HG02759 (cell line): ENCODE results near the gene ZRANB3.
"Not testable (repeated sequence)": the region's sequence is repeated elsewhere in the genome, so short reads cannot be mapped to it uniquely, and the experiment has no call there.

Experiments used
- ATAC-seq: cut with Tn5 transposase; IDR thresholded peaks from one replicate; pipeline ENCODE4 v1.9.1; 2021; ENCODE audit warnings: mild to moderate bottlenecking, moderate library complexity; ENCODE audit not compliant: unreplicated experiment

ZRANB3 gene

GRCh38 chr2:135530313-135531230 lies at the start of gene ZRANB3:
Gene ZRANB3 (minus strand): TSS chr2:135531218.
- ATAC-seq, result peak; percentile 72

GRCh38 chr2:135573620-135574019 lies 42.6 kb upstream of the ZRANB3 start:
- ATAC-seq, result no peak

GRCh38 chr2:135570884-135571283 lies 39.9 kb upstream of the ZRANB3 start:
- ATAC-seq, result no peak

DNA sequence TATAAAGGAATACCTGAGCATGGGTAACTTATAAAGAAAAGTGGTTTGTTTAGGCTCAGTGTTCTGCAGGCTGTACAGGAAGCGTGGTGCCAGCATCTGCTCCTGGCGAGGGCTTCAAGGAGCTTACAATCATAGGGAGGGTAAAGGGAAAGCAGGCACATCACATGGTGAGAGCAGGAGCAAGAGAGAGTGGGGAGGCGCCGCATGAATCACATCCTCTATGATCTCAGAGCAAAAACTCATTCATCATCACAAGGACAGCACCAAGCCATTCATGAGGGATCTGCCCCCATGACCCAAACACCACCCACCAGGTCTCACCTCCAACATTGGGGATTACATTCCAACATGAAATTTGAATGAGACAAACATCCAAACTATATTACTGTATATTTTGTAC lies 32.8 kb upstream of the ZRANB3 start:
- ATAC-seq, result no peak

- ATAC-seq, result no peak
Measured at GRCh38 chr2:135561925-135562324, 30.9 kb upstream of the ZRANB3 start.

DNA sequence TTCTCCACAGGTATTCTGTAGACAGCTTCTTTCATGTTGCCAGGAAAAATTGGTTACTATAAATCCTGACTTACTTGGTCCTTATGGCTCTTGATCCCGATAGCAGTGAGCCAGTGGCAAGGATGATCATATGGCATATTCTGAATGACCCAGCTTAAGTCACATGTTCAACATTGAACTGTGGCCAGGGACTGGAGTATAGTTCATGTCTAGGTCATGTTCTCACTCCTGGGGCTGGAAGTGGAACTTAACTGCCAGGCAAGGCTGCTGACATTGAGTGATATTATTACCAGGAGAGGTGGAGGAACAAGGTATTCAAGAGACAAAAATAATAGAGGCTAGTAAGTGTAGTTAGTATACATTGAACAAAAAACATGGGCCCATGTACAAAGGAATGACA lies 26.5 kb upstream of the ZRANB3 start:
- no peak for ATAC-seq

GRCh38 chr2:135555311-135555710 lies 24.3 kb upstream of the ZRANB3 start:
- no peak for ATAC-seq

DNA sequence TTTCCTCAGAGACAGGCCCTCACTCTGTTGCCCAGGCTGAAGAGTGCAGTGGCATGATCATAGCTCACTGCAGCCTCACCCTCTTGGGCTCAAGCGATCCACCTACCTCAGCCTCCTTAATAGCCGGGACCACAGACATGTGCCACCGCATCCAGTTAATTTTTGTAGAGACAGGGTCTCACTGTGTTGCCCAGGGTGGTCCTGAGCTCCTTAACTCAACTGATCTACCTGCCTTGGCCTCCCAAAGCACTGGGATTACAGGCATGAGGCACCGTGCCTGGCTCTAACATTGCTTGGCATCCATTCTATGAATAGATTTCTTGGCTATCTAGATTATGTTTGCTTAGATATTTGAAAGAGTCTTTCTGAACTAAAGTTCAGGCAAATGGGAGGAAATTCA lies 21.9 kb upstream of the ZRANB3 start:
- no peak for ATAC-seq

DNA sequence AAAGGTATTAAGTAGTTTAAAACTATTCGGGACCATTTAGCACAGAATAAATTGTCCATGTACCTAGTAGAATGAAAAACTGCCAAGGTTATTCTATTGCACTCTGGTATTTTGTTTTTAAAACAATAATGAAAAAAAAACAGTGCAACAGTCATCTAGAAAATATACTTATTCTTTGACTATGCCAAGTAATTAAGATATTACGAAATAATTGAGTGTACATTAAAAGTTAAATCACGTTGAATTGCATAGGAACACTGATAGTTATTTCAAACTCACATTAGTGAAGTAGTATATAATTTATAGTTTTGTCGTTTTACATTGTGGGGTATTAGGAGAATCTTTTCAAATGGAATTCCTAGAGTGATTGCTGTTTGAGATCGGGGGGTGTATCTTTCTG lies 20.3 kb upstream of the ZRANB3 start:
- ATAC-seq, result no peak

DNA sequence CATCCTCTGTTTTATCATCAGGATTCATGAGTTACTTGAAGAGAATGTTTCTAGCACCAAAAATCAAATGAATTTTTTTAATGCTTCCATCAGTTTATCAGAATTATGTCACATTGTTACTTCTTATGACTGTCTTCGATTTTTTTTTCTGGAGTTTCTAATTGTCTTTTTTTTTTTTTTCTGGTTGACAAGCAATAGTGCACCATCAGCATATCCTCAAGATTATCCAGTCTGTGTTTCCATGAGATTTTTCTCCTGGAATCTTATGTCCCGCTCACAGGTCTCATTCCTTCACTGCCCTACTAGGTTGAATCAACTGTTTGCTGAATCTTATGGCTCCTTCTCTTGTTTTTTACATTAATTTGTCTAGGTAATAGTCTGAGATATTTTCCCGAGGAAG lies 16.3 kb upstream of the ZRANB3 start:
- no peak for ATAC-seq

DNA sequence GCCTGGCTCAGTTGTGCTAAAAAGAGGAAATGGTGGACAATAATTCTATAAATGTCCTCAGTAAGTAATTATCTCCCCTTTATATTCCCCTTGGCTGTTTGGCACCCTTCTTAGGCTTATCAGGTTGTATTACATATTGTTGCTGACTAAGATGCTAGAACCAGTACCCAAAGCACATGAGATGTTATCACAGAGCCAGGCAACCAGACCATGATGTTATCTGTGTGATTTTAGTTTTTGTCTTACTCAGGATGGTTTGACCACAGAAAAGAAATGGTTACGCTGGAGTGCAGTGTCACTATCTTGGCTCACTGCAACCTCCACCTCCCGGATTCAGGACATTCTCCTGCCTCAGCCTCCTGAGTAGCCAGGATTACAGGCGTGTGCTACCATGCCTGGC lies 15.4 kb upstream of the ZRANB3 start:
- ATAC-seq, result no peak

GRCh38 chr2:135533545-135533944 lies 2.5 kb upstream of the ZRANB3 start:
- ATAC-seq, result not testable (repeated sequence)

DNA sequence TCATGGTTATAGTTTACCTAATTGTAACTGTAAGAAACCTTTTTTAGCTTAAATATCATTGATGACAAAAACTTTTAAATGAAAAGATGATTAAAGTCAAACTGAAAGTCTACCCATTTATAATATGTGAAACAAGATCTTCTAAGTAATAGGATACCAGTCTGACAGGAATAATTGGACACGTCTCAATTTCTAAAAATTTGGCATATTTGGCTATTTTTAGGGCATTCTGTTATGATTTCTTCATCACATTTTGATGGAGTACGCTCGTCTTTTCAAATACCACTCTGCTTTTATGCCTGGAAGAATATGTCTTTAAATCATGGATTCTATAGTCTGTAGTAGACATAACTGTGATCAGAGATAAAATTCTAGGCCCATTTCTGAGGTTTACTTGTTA lies 1.6 kb upstream of the ZRANB3 start:
- no peak for ATAC-seq

DNA sequence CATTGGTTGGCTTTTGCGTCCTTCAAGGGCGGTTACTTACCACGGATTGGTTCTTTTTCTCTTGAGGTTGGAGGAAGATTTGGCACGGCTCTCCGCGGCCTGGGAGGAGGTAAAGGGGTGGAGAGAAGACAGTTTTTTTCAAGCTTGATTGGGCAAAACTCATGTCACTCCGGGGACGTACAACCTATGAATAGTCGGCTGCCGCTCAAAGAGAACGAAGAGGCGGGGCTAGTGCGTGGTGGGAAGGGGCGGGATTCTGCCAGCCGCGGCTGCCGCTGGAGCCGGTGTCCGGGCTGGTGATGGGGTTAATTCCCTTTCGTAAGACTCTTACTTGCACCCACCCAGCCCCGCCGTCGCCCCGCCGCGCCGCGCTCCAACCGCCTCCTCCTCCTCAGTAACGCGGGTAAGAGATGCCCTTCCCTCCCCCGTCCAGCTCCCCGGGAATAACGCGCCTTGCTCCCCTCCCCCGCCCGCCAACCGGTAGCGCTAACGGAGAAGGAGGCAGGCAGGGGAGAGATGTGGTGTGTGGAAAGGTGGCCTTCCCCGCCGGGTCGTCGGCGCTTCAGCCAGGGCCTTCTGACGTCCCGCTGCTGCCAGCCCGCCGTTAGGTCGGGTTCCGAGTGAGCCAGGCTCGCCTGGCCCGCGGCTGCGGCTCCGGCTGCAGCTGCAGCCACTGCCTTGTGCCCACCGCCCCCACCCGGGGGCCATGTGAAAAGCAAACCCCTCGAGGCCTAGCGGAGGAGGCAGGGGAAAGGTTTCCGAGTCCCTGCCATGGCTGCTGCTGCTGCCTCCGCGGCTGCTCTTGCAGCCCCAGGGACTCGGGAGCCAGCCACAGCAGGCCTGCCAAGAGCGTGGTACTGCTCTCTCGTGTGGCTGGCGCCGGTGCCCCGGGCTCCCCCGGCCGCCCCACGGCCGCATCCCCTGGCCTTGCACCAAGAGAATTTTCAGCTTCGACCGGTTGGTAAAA lies 496 bp upstream of the ZRANB3 start, which contains the start of gene R3HDM1:
TSS of gene R3HDM1 (plus strand) at position 254 of the 967 bp plus-strand sequence. CDS start 73,362 bp downstream, outside the sequence.
- peak; percentile 74 for ATAC-seq

DNA sequence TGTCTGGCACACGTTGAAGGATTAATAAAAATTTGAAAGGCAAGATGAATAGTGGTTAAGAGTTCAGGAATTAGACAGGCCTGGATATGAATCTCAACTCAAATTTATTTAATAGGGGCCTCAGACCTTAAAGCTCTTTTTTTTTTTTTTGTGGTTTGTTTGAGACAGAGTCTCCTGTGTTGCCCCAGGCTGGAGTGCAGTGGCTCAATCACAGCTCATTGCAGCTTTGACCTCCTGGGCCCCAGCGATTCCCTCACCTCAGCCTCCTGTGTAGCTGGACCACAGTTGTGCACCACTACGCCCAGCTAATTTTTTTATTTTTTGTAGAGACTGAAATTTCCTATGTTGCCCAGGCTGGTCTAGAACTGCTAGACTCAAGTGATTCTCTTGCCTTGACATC lies 3.0 kb downstream of the ZRANB3 start:
- ATAC-seq, result no peak

DNA sequence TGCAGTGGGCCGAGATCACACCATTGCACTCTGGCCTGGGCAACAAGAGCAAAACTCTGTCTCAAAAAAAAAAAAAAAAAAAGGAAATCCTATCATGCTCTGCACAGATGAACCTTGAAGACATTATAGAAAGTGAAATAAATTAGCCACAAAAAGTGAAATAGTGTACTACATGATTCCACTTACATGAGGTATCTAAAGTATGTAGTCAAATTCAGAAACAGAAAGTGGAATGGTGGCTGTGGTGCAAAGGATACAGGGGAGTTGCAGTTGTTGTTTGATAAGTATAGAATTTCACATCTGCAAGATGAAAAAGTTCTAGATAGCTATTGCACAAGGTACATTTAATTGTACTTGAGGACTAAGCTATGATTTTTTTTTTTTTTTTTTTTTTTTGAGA lies 5.2 kb downstream of the ZRANB3 start:
- ATAC-seq, result no peak

DNA sequence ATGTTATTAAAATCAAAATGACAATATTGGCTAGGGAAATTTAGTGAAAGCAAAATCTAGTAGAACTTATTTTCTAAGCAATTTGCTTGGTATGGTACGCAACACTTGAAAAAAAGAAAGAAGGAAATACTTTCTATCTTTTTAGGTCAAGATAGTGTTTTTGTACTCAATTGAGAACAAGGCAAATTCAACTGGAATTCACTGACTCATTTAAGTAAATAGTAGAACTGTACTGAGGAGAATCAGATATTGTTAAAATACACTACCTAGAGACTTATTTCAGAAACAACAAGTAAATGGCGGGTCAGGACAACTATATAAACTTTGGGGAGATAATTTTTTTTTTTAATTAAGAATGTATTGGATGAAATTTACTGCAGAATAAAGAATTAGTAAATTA lies 18.9 kb downstream of the ZRANB3 start:
- ATAC-seq, result no peak

DNA sequence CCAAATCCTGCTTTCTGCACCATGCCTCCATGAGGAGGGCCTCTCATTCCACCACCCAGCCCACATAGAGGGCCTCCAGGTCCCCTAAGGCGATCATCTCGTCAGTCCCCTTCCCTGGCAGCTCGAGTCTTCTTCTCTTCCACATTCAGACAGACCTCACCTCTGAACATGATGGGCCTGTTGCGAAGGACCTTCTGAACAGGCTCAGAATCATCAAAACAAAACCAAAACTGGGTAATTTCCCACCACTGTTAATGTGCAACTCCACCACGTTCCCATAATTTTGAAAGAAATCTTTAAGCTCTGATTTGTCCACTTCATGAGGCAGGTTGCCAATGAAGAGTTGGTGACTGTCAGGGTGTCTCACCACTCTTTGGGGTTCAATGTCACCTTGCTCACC lies 20.4 kb downstream of the ZRANB3 start:
- ATAC-seq, result peak; percentile 45

DNA sequence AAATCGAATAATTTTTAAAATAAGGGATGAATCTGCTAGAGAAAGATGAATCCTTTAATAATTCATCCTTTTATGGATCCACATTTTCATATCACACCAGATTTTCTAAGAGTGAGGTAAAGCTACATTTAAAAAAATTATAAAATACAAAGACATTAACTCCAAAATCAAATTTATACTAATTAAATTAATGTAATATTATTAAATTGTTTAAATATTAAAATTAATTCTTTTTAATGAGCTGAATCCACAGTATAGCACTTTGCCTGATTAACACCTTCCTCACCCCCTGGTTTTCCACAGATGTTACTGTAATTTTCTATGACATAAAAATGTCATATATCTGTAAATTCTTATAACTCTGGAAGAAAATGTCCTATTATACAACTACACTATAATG lies 26.2 kb downstream of the ZRANB3 start:
- no peak for ATAC-seq

GRCh38 chr2:135498588-135498987 lies 32.4 kb downstream of the ZRANB3 start:
- not testable (repeated sequence) for ATAC-seq

DNA sequence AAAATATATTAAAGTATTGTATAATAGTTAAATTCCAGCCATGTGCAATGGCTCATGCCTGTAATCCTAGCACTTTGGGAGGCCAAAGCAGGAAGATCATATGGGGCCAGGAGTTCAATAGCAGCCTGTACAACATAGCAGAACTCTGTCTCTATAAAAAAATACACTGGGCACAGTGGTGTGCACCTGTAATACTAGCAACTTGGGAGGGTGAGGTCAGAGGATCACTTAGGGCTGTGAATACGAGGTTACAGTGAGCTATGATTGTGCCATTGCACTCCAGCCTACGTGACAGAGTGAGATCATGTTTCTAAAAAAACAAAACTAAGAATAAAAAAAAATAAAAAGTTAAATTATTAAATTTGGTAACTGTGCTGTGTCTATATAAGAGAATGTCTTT lies 36.1 kb downstream of the ZRANB3 start:
- ATAC-seq, result no peak

- no peak for ATAC-seq
Measured at GRCh38 chr2:135494503-135494902, 36.5 kb downstream of the ZRANB3 start.
